Keratinocyte (primary cell): Measurements from ENCODE around the gene CEACAM18. TPM values are rescaled to one million over a fixed set of nuclear protein-coding genes. Genes with fewer than 3 reads are reported as not detected.

Source experiments
- DNase-seq: peaks from one replicate; pipeline ENCODE4 v3.0.0-alpha.2; 2011; ENCODE audit warnings: low read depth, missing footprints, low spot score
- FAIRE-seq: peaks from 2 replicates; lab custom pipeline; 2011; peaks lifted over from hg19 to GRCh38; lab: Jason Lieb, UNC
- H2AFZ ChIP-seq: 2 replicates; pipeline ENCODE4 v1.6.0; 2012; ENCODE audit warnings: low read length, control low read depth, inconsistent platforms; ENCODE audit not compliant: control insufficient read depth
- H3K27ac ChIP-seq: 2 replicates; pipeline ENCODE4 v1.5.1; 2011; ENCODE audit warnings: low read length; ENCODE audit not compliant: control insufficient read depth, insufficient read depth
- H3K27me3 ChIP-seq: 3 replicates; pipeline ENCODE4 v1.6.0; 2011; ENCODE audit warnings: low read length; ENCODE audit not compliant: control insufficient read depth, insufficient read depth; ENCODE audit errors: extremely low read depth
- H3K36me3 ChIP-seq, 2 experiments: 2 replicates in 1 of 2; 3 replicates in 1 of 2; pipeline ENCODE4 v1.5.1; 2011; ENCODE audit warnings: low read length in 2 of 2, mild to moderate bottlenecking in 1 of 2; ENCODE audit not compliant: control insufficient read depth in 2 of 2, insufficient read depth in 2 of 2; ENCODE audit errors: extremely low read depth in 1 of 2
- H3K4me1 ChIP-seq: 3 replicates; pipeline ENCODE4 v1.5.1; 2011; ENCODE audit warnings: low read length; ENCODE audit not compliant: control insufficient read depth, insufficient read depth; ENCODE audit errors: extremely low read depth
- H3K4me2 ChIP-seq: 3 replicates; pipeline ENCODE4 v1.6.0; 2011; ENCODE audit warnings: low read depth, low read length; ENCODE audit not compliant: control insufficient read depth, insufficient read depth; ENCODE audit errors: extremely low read depth
- H3K4me3 ChIP-seq, 3 experiments: fragments of 200-600 bp in 1 of 3; sonication (generic) in 1 of 3; 2 replicates in 2 of 3; 3 replicates in 1 of 3; pipeline ENCODE4 v1.5.1; 2011 to 2016; ENCODE audit warnings: low read length in 3 of 3, mild to moderate bottlenecking in 3 of 3, control low read depth in 2 of 3, inconsistent platforms in 1 of 3, low read depth in 1 of 3, mixed read lengths in 1 of 3, mixed run types in 1 of 3, moderate library complexity in 1 of 3; ENCODE audit not compliant: control insufficient read depth in 2 of 3, insufficient read depth in 2 of 3; ENCODE audit errors: extremely low read depth in 1 of 3
- H3K79me2 ChIP-seq: 2 replicates; pipeline ENCODE4 v1.6.0; 2012; ENCODE audit warnings: low read length; ENCODE audit not compliant: control insufficient read depth, insufficient read depth
- H3K9ac ChIP-seq: 3 replicates; pipeline ENCODE4 v1.6.0; 2011; ENCODE audit warnings: low read length; ENCODE audit not compliant: control insufficient read depth, insufficient read depth; ENCODE audit errors: extremely low read depth
- H3K9me1 ChIP-seq: 3 replicates; pipeline ENCODE4 v1.6.0; 2011; ENCODE audit warnings: low read length; ENCODE audit not compliant: control insufficient read depth, insufficient read depth; ENCODE audit errors: extremely low read depth
- H3K9me3 ChIP-seq: 2 replicates; pipeline ENCODE4 v1.5.1; 2012; ENCODE audit warnings: low read depth, low read length; ENCODE audit not compliant: control insufficient read depth
- H4K20me1 ChIP-seq: 3 replicates; pipeline ENCODE4 v1.6.0; 2011; ENCODE audit warnings: low read length; ENCODE audit not compliant: control insufficient read depth, insufficient read depth; ENCODE audit errors: extremely low read depth
- EZH2 ChIP-seq: IDR thresholded peaks from one replicate; pipeline ENCODE4 v1.6.1; 2012; ENCODE audit warnings: inconsistent platforms, mild to moderate bottlenecking, low read length, moderate library complexity
- dilution Hi-C: fragments of 300-500 bp; cut with MboI; formaldehyde crosslinking; loops from one replicate; pipeline ENCODE4 v1.7.0; 2020; ENCODE audit warnings: low sequenced_read_pairs; ENCODE audit not compliant: extremely low pct_ligation_motif_present
- polyA plus RNA-seq, 5 experiments: library from polyadenylated mRNA; depleted of rRNA in 3 of 5; stranded (reverse) in 3 of 5; stranded (forward) in 1 of 5; unstranded in 1 of 5; fragments of >200 nt; gene quantifications; 1 replicate in 1 of 5; 2 replicates in 3 of 5; 3 replicates in 1 of 5; pipeline versions ENCODE4 v1.2.1 to v1.2.3, GENCODE V29; 2011 to 2012; ENCODE audit warnings: missing spikeins in 2 of 5, low read depth in 1 of 5, low replicate concordance in 1 of 5
- TF ChIP-seq, protein P1 (sequence below), 3 experiments: IDR thresholded peaks in 1 of 3; conservative IDR thresholded peaks in 1 of 3; optimal IDR thresholded peaks in 1 of 3; 2 replicates in 2 of 3; 3 replicates in 1 of 3; pipeline versions ENCODE3 to v1.5.1; 2011; ENCODE audit warnings: low read length in 3 of 3, mild to moderate bottlenecking in 3 of 3, moderate library complexity in 2 of 3, control low read depth in 1 of 3, inconsistent platforms in 1 of 3; ENCODE audit not compliant: insufficient read depth in 2 of 3; ENCODE audit errors: extremely low read depth in 1 of 3

CEACAM18 gene
- polyA plus RNA-seq, 1 donor (not counting 4 experiments of a cell fraction or from before 2014, with no cell fraction given), result not detected

DNA sequence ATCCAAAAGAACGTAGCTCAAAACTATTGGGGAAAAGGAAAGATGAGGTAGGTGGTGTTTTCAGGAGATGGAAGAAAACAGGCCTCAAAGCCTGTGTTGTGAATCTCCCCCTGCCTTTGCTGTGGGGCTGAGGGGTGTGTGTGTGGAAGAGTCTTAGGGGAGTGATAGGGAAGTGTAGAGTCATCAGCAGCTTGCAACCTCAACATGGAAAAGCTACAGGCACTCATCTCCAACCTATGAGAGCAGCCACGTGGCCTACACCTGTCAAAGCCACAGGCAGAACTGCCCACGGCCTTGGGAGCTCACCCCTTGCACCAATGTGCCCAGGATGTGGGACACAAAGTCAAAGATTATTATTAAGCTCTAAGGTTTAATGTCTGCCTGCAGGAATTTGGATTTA, 27.6 kb downstream of the CEACAM18 start:
- Histone ChIP-seq H3K27ac (no peak overlapping the region), H3K79me2 (no peaks in the 10 kb centered on the region), H3K36me3 (no peaks in the 10 kb centered on the region), H3K9me3 (peaks cover 1% of the 10 kb centered on the region), H4K20me1 (no peaks in the 10 kb centered on the region), H3K9me1 (no peaks in the 10 kb centered on the region), H3K9ac (no peak overlapping the region), H3K4me1 (no peaks in the 10 kb centered on the region), H3K27me3 (no peaks in the 10 kb centered on the region), H2AFZ (no peak overlapping the region), H3K4me2 (no peak overlapping the region), H3K4me3 (no peak overlapping the region)
- FAIRE-seq (no peak), DNase-seq (no peak)
- dilution Hi-C loops, result no loop called here
- TF ChIP-seq, protein P1, sequence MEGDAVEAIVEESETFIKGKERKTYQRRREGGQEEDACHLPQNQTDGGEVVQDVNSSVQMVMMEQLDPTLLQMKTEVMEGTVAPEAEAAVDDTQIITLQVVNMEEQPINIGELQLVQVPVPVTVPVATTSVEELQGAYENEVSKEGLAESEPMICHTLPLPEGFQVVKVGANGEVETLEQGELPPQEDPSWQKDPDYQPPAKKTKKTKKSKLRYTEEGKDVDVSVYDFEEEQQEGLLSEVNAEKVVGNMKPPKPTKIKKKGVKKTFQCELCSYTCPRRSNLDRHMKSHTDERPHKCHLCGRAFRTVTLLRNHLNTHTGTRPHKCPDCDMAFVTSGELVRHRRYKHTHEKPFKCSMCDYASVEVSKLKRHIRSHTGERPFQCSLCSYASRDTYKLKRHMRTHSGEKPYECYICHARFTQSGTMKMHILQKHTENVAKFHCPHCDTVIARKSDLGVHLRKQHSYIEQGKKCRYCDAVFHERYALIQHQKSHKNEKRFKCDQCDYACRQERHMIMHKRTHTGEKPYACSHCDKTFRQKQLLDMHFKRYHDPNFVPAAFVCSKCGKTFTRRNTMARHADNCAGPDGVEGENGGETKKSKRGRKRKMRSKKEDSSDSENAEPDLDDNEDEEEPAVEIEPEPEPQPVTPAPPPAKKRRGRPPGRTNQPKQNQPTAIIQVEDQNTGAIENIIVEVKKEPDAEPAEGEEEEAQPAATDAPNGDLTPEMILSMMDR (optimal IDR thresholded peaks at IDR 0.05 in 1 of 3, IDR thresholded peaks at IDR 0.05 in 1 of 3, conservative IDR thresholded peaks at IDR 0.05 in 1 of 3; ENCODE audit: extremely low read depth in 1 of 3, insufficient read depth in 2 of 3, low read length in 3 of 3), result no peak
- TF ChIP-seq EZH2, result no peak

DNA sequence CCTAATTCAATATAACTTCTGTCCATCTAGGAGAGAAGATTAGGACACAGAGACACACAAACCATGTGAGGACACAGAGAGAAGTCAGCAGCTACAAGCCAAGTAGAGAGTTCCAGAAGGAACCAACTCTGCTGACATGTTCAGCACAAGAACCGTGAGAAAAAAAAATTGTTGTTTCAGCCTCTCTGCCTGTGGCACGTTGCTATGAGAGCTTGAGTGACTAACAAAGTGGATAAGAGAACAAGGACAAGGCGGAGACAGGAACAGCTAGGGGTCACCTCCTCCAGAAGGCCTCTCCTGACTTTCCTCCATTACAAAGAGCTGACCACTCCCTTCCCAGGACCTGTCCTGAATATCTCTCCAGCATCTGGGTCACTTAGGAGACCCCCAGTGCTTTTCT, 28.9 kb downstream of the CEACAM18 start:
- FAIRE-seq (no peak), DNase-seq (no peak)
- TF ChIP-seq EZH2, result no peak
- TF ChIP-seq, protein P1 (optimal IDR thresholded peaks at IDR 0.05 in 1 of 3, IDR thresholded peaks at IDR 0.05 in 1 of 3, conservative IDR thresholded peaks at IDR 0.05 in 1 of 3; ENCODE audit: extremely low read depth in 1 of 3, insufficient read depth in 2 of 3, low read length in 3 of 3), result no peak
- Histone ChIP-seq H2AFZ (no peak overlapping the region), H3K4me2 (no peak overlapping the region), H3K9me1 (no peaks in the 10 kb centered on the region), H3K4me3 (no peak overlapping the region), H3K9me3 (no peaks in the 10 kb centered on the region), H3K27me3 (no peaks in the 10 kb centered on the region), H3K36me3 (no peaks in the 10 kb centered on the region), H3K79me2 (no peaks in the 10 kb centered on the region), H4K20me1 (no peaks in the 10 kb centered on the region), H3K4me1 (no peaks in the 10 kb centered on the region), H3K27ac (no peak overlapping the region), H3K9ac (no peak overlapping the region)
- dilution Hi-C loops, result no loop called here
